ENCODE results near the gene PROB1. TPM values are rescaled to one million over a fixed set of nuclear protein-coding genes. Genes with fewer than 3 reads are reported as not detected.
"Not testable (repeated sequence)": the region's sequence is repeated elsewhere in the genome, so short reads cannot be mapped to it uniquely, and the experiment has no call there.

The PROB1 gene
- total RNA-seq, 3 donors from 2014 or later, result 0.58 to 0.98 (median 0.94) TPM

GRCh38 chr5:139354186-139354585 is 40.7 kb downstream of the PROB1 start:
- TF ChIP-seq CTCF (IDR thresholded peaks at IDR 0.05), result no peak
- H3K4me3 ChIP-seq, result no peak overlapping the region
- DNase-seq, result no peak
- H3K9me3 ChIP-seq, result no peaks in the 10 kb centered on the region
- ATAC-seq, result no peak
- intact Hi-C loops (cut with DNase I, micrococcal nuclease), result no loop called here
- no peaks in the 10 kb centered on the region for H3K4me1 ChIP-seq (ENCODE audit: low read depth)
- H3K36me3 ChIP-seq (ENCODE audit: low read depth), result no peaks in the 10 kb centered on the region

- DNase-seq; ATAC-seq; intact Hi-C loops (cut with DNase I, micrococcal nuclease); H3K4me3 ChIP-seq; H3K9me3 ChIP-seq; H3K36me3 ChIP-seq (ENCODE audit: low read depth): not testable (repeated sequence)
- H3K4me1 ChIP-seq (ENCODE audit: low read depth), result peaks cover 18% of the 10 kb centered on the region
Measured at GRCh38 chr5:139347863-139348262, 47.0 kb downstream of the PROB1 start.

GRCh38 chr5:139345442-139345841 is 49.5 kb downstream of the PROB1 start:
- DNase-seq; intact Hi-C loops (cut with DNase I, micrococcal nuclease); H3K36me3 ChIP-seq (ENCODE audit: low read depth); ATAC-seq; H3K9me3 ChIP-seq; H3K4me3 ChIP-seq: not testable (repeated sequence)
- H3K4me1 ChIP-seq (ENCODE audit: low read depth), result peaks cover 21% of the 10 kb centered on the region

- no peaks in the 10 kb centered on the region for H3K9me3 ChIP-seq
- intact Hi-C loops (cut with DNase I, micrococcal nuclease), result no loop called here
- no peak for TF ChIP-seq CTCF (IDR thresholded peaks at IDR 0.05)
- no peaks in the 10 kb centered on the region for H3K36me3 ChIP-seq (ENCODE audit: low read depth)
- H3K4me1 ChIP-seq (ENCODE audit: low read depth), result peaks cover 21% of the 10 kb centered on the region
- DNase-seq (no peak), ATAC-seq (no peak)
- no peak overlapping the region for H3K4me3 ChIP-seq
Measured at GRCh38 chr5:139344177-139344576, 50.7 kb downstream of the PROB1 start.

- ATAC-seq (no peak), DNase-seq (no peak)
- intact Hi-C loops (cut with DNase I, micrococcal nuclease), result no loop called here
- H3K9me3 ChIP-seq, result no peaks in the 10 kb centered on the region
- H3K4me3 ChIP-seq, result no peak overlapping the region
- TF ChIP-seq CTCF (IDR thresholded peaks at IDR 0.05), result no peak
- H3K4me1 ChIP-seq (ENCODE audit: low read depth), result peaks cover 21% of the 10 kb centered on the region
- H3K36me3 ChIP-seq (ENCODE audit: low read depth), result no peaks in the 10 kb centered on the region
Measured at GRCh38 chr5:139343476-139343875, 51.4 kb downstream of the PROB1 start.

GRCh38 chr5:139342423-139342723 is 52.5 kb downstream of the PROB1 start:
- H3K4me1 ChIP-seq (ENCODE audit: low read depth), result peaks cover 19% of the 10 kb centered on the region
- intact Hi-C loops (cut with DNase I, micrococcal nuclease), result no loop called here

More at GRCh38 chr5:139342423-139342723, 52.5 kb downstream of the PROB1 start:
- H3K9me3 ChIP-seq, result no peaks in the 10 kb centered on the region
- H3K4me3 ChIP-seq, result peak overlapping the region; percentile 76
- no peak for TF ChIP-seq CTCF (IDR thresholded peaks at IDR 0.05)
- DNase-seq (no peak), ATAC-seq (no peak)
- H3K36me3 ChIP-seq (ENCODE audit: low read depth), result no peaks in the 10 kb centered on the region

Measured in mucosa of descending colon (tissue), 3 donors.